Measurements from ENCODE around the gene STAMBPL1.

DNA sequence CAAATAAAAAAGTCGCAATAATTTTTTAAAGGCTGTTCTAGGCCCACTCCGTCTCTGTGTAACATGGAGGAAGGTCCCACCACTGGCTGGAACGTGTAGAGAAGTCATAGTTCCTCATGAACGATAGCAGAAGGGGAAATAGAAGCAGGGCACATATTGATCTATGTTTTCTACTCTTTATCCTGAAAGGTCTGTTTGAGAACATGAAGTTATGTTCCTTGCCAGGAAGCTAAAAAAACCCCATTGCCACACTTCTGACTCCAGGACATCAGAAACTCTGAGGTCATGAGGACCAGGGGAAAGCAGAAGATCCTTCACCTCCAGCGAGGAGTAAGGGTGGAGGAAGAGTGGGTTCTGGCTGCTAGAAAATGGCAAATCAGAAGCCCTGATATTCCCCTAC lies 39.2 kb upstream of the STAMBPL1 start:
- TF ChIP-seq, protein P1, sequence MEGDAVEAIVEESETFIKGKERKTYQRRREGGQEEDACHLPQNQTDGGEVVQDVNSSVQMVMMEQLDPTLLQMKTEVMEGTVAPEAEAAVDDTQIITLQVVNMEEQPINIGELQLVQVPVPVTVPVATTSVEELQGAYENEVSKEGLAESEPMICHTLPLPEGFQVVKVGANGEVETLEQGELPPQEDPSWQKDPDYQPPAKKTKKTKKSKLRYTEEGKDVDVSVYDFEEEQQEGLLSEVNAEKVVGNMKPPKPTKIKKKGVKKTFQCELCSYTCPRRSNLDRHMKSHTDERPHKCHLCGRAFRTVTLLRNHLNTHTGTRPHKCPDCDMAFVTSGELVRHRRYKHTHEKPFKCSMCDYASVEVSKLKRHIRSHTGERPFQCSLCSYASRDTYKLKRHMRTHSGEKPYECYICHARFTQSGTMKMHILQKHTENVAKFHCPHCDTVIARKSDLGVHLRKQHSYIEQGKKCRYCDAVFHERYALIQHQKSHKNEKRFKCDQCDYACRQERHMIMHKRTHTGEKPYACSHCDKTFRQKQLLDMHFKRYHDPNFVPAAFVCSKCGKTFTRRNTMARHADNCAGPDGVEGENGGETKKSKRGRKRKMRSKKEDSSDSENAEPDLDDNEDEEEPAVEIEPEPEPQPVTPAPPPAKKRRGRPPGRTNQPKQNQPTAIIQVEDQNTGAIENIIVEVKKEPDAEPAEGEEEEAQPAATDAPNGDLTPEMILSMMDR (IDR thresholded peaks at IDR 0.05), result no peak
- TF ChIP-seq POLR2AphosphoS5 (IDR thresholded peaks at IDR 0.05; ENCODE audit: low read depth, low read length), result no peak
